ENCODE data around the gene ZBTB45.

ZBTB45 gene

GRCh38 chr19:58483776-58484175, 35.8 kb downstream of the ZBTB45 start:
- Histone ChIP-seq H3K4me3 (ENCODE audit: low read length, poor library complexity, severe bottlenecking) (no peak overlapping the region), H3K4me1 (ENCODE audit: insufficient read depth, low read length, poor library complexity, severe bottlenecking) (no peaks in the 10 kb centered on the region), H3K36me3 (ENCODE audit: insufficient read depth, low read length) (no peaks in the 10 kb centered on the region), H3K9me2 (replicated peaks; ENCODE audit: low read depth, low read length) (no peaks in the 10 kb centered on the region), H3F3A (ENCODE audit: low read depth) (no peaks in the 10 kb centered on the region), H3K9me3 (ENCODE audit: insufficient read depth, low read depth, low read length) (no peaks in the 10 kb centered on the region), H3K4me2 (ENCODE audit: low read depth, low read length, poor library complexity, severe bottlenecking) (no peak overlapping the region), H3K9ac (ENCODE audit: low read depth, low read length, poor library complexity, severe bottlenecking) (no peak overlapping the region), H2AFZ (ENCODE audit: low read length) (no peak overlapping the region), H4K20me1 (ENCODE audit: insufficient read depth, low read length, poor library complexity, severe bottlenecking) (no peaks in the 10 kb centered on the region), H3K79me2 (ENCODE audit: insufficient read depth, low read length) (no peaks in the 10 kb centered on the region), H3K27me3 (ENCODE audit: insufficient read depth, low read length, poor library complexity, severe bottlenecking) (no peaks in the 10 kb centered on the region)
- TF ChIP-seq CTCF (conservative IDR thresholded peaks at IDR 0.05; ENCODE audit: low read length): no peak
- no peak for TF ChIP-seq EZH2phosphoT487 (IDR thresholded peaks at IDR 0.05; ENCODE audit: borderline replicate concordance)

DNA sequence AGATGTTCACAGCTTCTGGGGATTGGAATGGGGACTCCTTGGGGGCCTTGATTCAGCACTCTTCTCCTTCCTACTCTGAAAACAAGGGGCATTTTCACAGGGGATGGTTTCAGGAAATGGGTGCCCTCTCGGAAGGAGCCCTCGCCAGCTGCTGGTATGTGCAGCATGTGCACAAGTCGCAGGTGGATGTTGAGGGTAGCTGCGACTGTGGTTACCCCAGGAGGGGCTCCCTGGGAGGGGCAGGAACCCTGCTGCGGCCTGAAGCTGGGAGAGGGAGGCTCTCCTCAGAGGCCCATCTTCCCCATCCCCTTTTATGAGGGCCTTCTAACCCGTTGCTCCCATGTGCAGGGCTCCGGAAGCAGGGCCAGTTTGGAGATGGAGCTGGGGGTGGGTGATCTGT, 37.2 kb downstream of the ZBTB45 start:
- H3K9me2 ChIP-seq (replicated peaks; ENCODE audit: low read depth, low read length): no peaks in the 10 kb centered on the region
- no peak overlapping the region for H3K9ac ChIP-seq (ENCODE audit: low read depth, low read length, poor library complexity, severe bottlenecking)
- no peaks in the 10 kb centered on the region for H3K9me3 ChIP-seq (ENCODE audit: insufficient read depth, low read depth, low read length)
- H3K4me1 ChIP-seq (ENCODE audit: insufficient read depth, low read length, poor library complexity, severe bottlenecking): peaks cover 4% of the 10 kb centered on the region
- no peaks in the 10 kb centered on the region for H4K20me1 ChIP-seq (ENCODE audit: insufficient read depth, low read length, poor library complexity, severe bottlenecking)
- H2AFZ ChIP-seq (ENCODE audit: low read length): no peak overlapping the region
- H3K27me3 ChIP-seq (ENCODE audit: insufficient read depth, low read length, poor library complexity, severe bottlenecking): no peaks in the 10 kb centered on the region
- H3F3A ChIP-seq (ENCODE audit: low read depth): no peaks in the 10 kb centered on the region
- TF ChIP-seq EZH2phosphoT487 (IDR thresholded peaks at IDR 0.05; ENCODE audit: borderline replicate concordance): no peak
- TF ChIP-seq CTCF (conservative IDR thresholded peaks at IDR 0.05; ENCODE audit: low read length): no peak
- H3K4me3 ChIP-seq (ENCODE audit: low read length, poor library complexity, severe bottlenecking): no peak overlapping the region
- no peaks in the 10 kb centered on the region for H3K36me3 ChIP-seq (ENCODE audit: insufficient read depth, low read length)
- no peaks in the 10 kb centered on the region for H3K79me2 ChIP-seq (ENCODE audit: insufficient read depth, low read length)
- no peak overlapping the region for H3K4me2 ChIP-seq (ENCODE audit: low read depth, low read length, poor library complexity, severe bottlenecking)

- no peaks in the 10 kb centered on the region for H3K9me2 ChIP-seq (replicated peaks; ENCODE audit: low read depth, low read length)
- no peaks in the 10 kb centered on the region for H3K79me2 ChIP-seq (ENCODE audit: insufficient read depth, low read length)
- no peak overlapping the region for H3K9ac ChIP-seq (ENCODE audit: low read depth, low read length, poor library complexity, severe bottlenecking)
- peaks cover 14% of the 10 kb centered on the region for H3K4me1 ChIP-seq (ENCODE audit: insufficient read depth, low read length, poor library complexity, severe bottlenecking)
- H3K36me3 ChIP-seq (ENCODE audit: insufficient read depth, low read length): no peaks in the 10 kb centered on the region
- H3F3A ChIP-seq (ENCODE audit: low read depth): no peaks in the 10 kb centered on the region
- H3K27me3 ChIP-seq (ENCODE audit: insufficient read depth, low read length, poor library complexity, severe bottlenecking): no peaks in the 10 kb centered on the region
- H4K20me1 ChIP-seq (ENCODE audit: insufficient read depth, low read length, poor library complexity, severe bottlenecking): no peaks in the 10 kb centered on the region
- no peak overlapping the region for H3K4me2 ChIP-seq (ENCODE audit: low read depth, low read length, poor library complexity, severe bottlenecking)
- H3K9me3 ChIP-seq (ENCODE audit: insufficient read depth, low read depth, low read length): no peaks in the 10 kb centered on the region
- H3K4me3 ChIP-seq (ENCODE audit: low read length, poor library complexity, severe bottlenecking): no peak overlapping the region
- H2AFZ ChIP-seq (ENCODE audit: low read length): no peak overlapping the region
- no peak for TF ChIP-seq CTCF (conservative IDR thresholded peaks at IDR 0.05; ENCODE audit: low read length)
- no peak for TF ChIP-seq EZH2phosphoT487 (IDR thresholded peaks at IDR 0.05; ENCODE audit: borderline replicate concordance)
These were observed 38.8 kb downstream of the ZBTB45 start for GRCh38 chr19:58480831-58481230.
